22Rv1 (cell line): ENCODE measurements around the gene AGAP6.
"Not testable (repeated sequence)": the region's sequence is repeated elsewhere in the genome, so short reads cannot be mapped to it uniquely, and the experiment has no call there.

Experiments used
- H3K27ac ChIP-seq: fragments of 450-650 bp; 2 replicates; pipeline ENCODE4 v1.5.1; 2017
- ZFX ChIP-seq: fragments of 450-650 bp; IDR thresholded peaks from 2 replicates; pipeline ENCODE4 v1.6.1; 2017; ENCODE audit warnings: antibody characterized with exemption, borderline replicate concordance
- TF ChIP-seq, protein P1 (sequence below): fragments of 450-650 bp; IDR thresholded peaks from 2 replicates; pipeline ENCODE4 v1.5.1; 2017; ENCODE audit warnings: mild to moderate bottlenecking

Gene AGAP6

GRCh38 chr10:50021646-50022045 is 33.4 kb downstream of the AGAP6 start:
- no peak for TF ChIP-seq ZFX
- TF ChIP-seq, protein P1, sequence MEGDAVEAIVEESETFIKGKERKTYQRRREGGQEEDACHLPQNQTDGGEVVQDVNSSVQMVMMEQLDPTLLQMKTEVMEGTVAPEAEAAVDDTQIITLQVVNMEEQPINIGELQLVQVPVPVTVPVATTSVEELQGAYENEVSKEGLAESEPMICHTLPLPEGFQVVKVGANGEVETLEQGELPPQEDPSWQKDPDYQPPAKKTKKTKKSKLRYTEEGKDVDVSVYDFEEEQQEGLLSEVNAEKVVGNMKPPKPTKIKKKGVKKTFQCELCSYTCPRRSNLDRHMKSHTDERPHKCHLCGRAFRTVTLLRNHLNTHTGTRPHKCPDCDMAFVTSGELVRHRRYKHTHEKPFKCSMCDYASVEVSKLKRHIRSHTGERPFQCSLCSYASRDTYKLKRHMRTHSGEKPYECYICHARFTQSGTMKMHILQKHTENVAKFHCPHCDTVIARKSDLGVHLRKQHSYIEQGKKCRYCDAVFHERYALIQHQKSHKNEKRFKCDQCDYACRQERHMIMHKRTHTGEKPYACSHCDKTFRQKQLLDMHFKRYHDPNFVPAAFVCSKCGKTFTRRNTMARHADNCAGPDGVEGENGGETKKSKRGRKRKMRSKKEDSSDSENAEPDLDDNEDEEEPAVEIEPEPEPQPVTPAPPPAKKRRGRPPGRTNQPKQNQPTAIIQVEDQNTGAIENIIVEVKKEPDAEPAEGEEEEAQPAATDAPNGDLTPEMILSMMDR: no peak

DNA sequence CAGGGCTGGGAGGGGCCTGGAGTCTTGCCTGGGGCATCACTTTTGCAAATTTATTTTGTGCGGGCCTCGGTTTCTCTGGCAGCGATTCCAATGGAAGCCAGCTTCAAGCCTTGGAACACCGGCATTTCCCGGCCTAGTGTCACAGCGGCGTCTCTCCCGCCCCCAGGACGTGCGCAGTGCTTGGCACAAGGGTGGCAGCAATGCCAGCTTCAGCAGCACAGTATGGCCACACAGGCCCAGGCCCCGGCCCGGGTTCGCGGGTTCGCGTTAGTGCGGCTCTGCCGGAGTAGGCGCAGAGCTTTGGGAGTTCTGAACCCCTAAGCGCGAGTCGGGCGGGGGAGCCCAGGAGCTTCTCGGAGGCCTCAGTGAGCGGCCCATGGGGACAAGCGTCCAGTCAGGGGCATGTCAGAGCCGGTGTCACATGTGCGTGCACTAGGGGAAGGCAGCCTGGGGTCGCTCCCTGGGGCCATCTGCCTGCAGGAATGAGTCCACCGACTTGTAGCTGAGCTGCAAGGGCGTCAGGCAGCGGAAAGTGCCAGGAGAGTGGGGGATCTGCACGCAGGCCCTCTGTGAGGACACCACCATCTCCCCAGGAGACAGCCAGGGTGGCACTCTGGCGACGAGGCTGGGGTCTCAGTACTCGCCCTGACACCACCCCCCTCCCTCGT is 36.6 kb downstream of the AGAP6 start:
- not testable (repeated sequence) for H3K27ac ChIP-seq

More at GRCh38 chr10:50021646-50022045, 33.4 kb downstream of the AGAP6 start:
- no peak overlapping the region for H3K27ac ChIP-seq

DNA sequence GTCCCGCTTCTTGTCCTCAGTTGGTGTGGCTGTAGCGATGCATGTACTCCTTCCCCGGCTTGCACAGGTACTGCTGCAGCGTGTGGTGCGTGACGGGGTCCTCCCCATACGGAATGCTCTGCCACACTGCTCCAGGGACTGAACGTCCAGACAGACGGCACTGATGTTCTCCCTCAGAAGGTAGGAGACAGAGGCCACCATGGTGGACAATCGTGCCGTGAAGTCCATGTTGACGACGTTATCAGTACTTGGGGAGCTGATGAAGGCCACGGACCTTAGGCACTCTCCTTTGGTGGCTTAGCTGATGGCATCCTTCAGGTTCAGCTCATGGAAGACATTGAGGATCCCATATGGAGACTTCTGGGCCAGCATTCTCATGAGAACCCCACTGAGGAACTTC is 37.4 kb downstream of the AGAP6 start:
- H3K27ac ChIP-seq: no peak overlapping the region
- no peak for TF ChIP-seq ZFX
- TF ChIP-seq, protein P1: no peak

- H3K27ac ChIP-seq: no peak overlapping the region
- TF ChIP-seq ZFX: no peak
- TF ChIP-seq, protein P1: no peak
These were observed 39.0 kb downstream of the AGAP6 start for GRCh38 chr10:50027195-50027594.

GRCh38 chr10:50033481-50033880 is 45.3 kb downstream of the AGAP6 start:
- TF ChIP-seq ZFX: no peak
- TF ChIP-seq, protein P1: no peak
- no peak overlapping the region for H3K27ac ChIP-seq

GRCh38 chr10:50035337-50035736 is 47.1 kb downstream of the AGAP6 start:
- not testable (repeated sequence) for H3K27ac ChIP-seq

- H3K27ac ChIP-seq: no peak overlapping the region
- TF ChIP-seq, protein P1: no peak
- TF ChIP-seq ZFX: no peak
These were observed 56.9 kb downstream of the AGAP6 start for GRCh38 chr10:50044941-50045664.

DNA sequence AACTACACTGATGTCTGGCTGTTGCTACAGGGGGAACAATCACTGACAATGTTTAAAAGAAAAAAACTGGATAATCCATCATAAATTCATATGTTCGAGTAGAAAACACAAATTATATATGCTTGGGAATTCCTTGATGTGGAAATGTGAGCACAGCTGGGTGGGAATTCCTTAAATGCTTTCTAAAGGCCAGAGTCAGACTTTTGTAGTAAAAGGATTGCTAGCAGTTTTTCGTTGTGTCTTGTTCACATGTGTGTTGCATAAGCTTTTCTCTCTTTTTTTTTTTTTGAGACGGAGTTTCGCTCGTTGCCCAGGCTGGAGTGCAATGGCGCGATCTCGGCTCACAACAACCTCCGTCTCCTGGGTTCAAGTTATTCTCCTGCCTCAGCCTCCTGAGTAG is 58.3 kb downstream of the AGAP6 start:
- not testable (repeated sequence) for H3K27ac ChIP-seq

DNA sequence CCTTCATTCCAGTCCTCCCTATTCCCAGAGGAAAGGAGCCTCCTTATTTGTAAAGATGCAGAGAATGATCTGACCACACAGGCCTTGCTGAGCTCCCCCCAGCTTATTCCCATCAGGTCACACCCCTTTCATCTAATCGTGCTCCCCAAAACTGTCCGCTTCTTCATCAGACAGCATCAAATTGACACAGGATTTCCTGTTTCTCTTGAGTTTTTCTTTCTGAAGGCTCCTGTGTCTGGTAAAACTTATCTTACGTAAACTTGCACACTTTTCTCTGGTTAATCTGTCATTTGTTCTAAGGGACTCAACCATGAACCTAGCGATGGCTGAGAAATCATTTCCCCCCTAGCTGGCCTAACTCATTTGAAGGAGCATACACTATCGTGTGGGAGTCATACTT is 59.4 kb downstream of the AGAP6 start:
- H3K27ac ChIP-seq: not testable (repeated sequence)

- not testable (repeated sequence) for H3K27ac ChIP-seq
These were observed 63.9 kb downstream of the AGAP6 start for GRCh38 chr10:50051995-50052660.

DNA sequence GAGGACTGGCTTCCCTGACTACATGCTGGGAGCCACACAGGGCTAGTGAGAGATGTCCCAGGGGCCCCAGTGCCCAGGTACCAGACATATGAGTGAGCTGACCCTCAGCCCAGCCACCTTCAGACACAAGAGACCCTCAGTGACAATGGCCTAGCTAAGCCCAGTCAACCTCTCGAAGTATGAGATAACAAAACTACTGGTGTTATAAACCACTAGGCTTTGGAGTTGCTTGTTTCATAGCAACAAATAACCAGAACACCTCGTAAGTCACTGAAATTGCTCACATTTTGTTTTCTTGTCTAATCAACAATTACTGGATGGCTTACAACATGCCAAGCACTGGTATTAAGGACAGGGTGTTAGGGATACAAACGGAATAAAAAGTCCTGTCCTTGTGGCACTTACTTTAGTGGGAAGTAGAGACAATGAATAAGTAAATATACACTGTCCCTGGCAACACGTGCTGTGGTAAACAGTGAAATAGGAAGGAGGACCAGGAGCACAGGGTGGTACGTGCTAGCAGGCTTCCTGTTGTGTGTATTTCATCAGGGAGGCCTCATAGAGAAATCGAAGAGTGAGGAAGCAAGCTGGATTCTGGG is 64.7 kb downstream of the AGAP6 start:
- H3K27ac ChIP-seq: not testable (repeated sequence)

DNA sequence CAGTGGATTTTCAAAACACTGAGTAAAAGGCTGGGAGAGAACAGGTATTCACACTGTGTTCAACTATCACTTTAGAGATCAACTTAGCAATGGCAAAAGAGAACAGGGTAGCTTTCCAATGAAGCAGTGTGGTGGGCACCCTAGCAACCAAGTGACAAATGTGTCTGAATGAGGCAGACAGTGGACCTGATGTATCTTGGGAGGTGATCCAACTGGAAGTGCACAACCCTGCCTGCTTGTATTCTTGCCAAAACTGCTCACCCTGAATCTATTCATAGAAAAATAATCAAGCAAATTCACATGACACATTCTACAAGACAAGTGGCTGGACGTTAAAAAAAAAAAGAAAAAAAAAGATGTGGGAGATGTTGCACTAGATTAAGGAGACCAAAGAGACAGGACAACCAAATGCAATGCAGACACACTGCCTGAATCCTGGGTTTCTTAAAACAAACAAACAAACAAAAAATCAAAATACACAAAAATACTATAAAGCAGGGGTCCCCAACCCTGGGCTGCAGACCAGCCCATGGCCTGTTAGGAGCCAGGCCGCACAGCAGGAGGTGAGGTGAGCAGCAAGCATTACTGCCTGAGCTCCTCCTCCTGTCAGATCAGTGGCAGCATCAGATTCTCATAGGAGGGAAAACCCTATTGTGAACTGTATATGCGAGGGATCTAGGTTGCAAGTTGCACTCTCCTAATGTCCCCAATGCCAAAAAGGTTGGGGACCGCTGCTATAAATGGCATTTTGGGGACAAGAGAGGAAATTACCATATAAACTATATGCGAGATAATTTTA is 67.5 kb downstream of the AGAP6 start:
- not testable (repeated sequence) for H3K27ac ChIP-seq

GRCh38 chr10:50056654-50057053 is 68.4 kb downstream of the AGAP6 start:
- H3K27ac ChIP-seq: not testable (repeated sequence)
